ENCODE results near the gene CDK5RAP1. TPM values are rescaled to one million over a fixed set of nuclear protein-coding genes. Genes with fewer than 3 reads are reported as not detected.

CDK5RAP1 gene
- total RNA-seq, 4 donors from 2014 or later = 22.3 to 33.3 (median 25.4) TPM

GRCh38 chr20:33407251-33407650, 5.9 kb upstream of the CDK5RAP1 start:
- WGBS, 2 donors = 83 to 93% methylated on average over 1 of the region's 1 CpG

GRCh38 chr20:33404281-33404680, 3.0 kb upstream of the CDK5RAP1 start:
- DNase-seq (ENCODE audit: low spot score in 2 of 2) = no peak
- H3K4me3 ChIP-seq (ENCODE audit: low read depth, poor library complexity, severe bottlenecking) = no peak overlapping the region
- TF ChIP-seq POLR2A (IDR thresholded peaks at IDR 0.05) (no peak), CTCF (IDR thresholded peaks at IDR 0.05) (no peak)
- WGBS, 2 donors = 51 to 65% methylated on average over 2 of the region's 2 CpGs
- intact Hi-C loops (cut with DNase I; ENCODE audit: low total_unique reads) = no loop called here

More at GRCh38 chr20:33407251-33407650, 5.9 kb upstream of the CDK5RAP1 start:
- no peak for TF ChIP-seq POLR2A (IDR thresholded peaks at IDR 0.05)
- TF ChIP-seq CTCF (IDR thresholded peaks at IDR 0.05) = no peak
- no peak overlapping the region for H3K4me3 ChIP-seq (ENCODE audit: low read depth, poor library complexity, severe bottlenecking)
- intact Hi-C loops (cut with DNase I; ENCODE audit: low total_unique reads) = no loop called here
- no peak for DNase-seq (ENCODE audit: low spot score in 2 of 2)

GRCh38 chr20:33401921-33402369, 626 bp upstream of the CDK5RAP1 start:
- TF ChIP-seq POLR2A (IDR thresholded peaks at IDR 0.05) (no peak), CTCF (IDR thresholded peaks at IDR 0.05) (no peak)
- no peak for DNase-seq (ENCODE audit: low spot score in 2 of 2)

DNA sequence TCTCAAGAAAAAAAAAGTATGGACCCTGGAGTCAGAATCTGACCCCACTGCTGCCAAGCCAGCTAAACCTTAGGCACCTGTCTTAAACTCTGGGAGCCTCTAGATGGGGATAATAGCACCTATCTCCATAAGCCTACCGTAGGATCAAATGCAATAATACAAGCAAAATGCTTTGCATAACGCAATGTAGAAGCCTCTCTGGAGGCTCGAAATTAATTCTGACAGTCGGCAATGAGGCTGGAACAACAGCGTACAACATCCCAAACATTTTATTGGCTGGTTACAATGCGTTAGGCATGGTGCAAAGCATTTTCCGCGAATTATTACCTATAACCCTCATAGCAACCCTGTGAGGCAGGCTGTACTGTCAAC, 521 bp downstream of the CDK5RAP1 start:
- intact Hi-C loops (cut with DNase I; ENCODE audit: low total_unique reads) = no loop called here
- TF ChIP-seq CTCF (IDR thresholded peaks at IDR 0.05) (no peak), POLR2A (IDR thresholded peaks at IDR 0.05) (no peak)
- no peak for DNase-seq (ENCODE audit: low spot score in 2 of 2)
- 0 to 1% methylated on average over 8 of the region's 8 CpGs for WGBS, 2 donors
- peak overlapping the region; percentile 89 for H3K4me3 ChIP-seq (ENCODE audit: low read depth, poor library complexity, severe bottlenecking)

More at GRCh38 chr20:33401921-33402369, 626 bp upstream of the CDK5RAP1 start:
- H3K4me3 ChIP-seq (ENCODE audit: low read depth, poor library complexity, severe bottlenecking) = peak overlapping the region; percentile 89
- intact Hi-C loops (cut with DNase I; ENCODE audit: low total_unique reads) = no loop called here
- WGBS, 2 donors = 41 to 43% methylated on average over 8 of the region's 8 CpGs

DNA sequence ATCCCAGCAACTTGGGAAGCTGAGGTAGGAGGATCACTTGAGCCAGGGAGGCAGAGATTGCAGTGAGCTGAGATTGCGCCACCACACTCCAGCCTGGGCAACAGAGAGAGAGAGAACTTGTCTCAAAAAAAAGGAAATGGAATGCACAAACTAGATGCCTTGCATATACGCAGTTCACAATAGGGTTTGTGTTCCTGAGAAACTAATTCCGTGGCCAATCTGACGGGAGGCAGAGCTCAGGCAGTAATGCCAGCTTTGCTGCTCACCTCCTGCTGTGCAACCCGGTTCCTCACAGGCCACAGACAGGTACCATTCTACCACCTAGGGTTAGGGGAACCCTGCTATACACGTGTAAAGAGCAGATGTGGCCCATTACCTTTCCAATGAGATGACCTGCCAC, 1.4 kb downstream of the CDK5RAP1 start:
- TF ChIP-seq CTCF (IDR thresholded peaks at IDR 0.05) (no peak), POLR2A (IDR thresholded peaks at IDR 0.05) (no peak)
- no peak overlapping the region for H3K4me3 ChIP-seq (ENCODE audit: low read depth, poor library complexity, severe bottlenecking)
- DNase-seq (ENCODE audit: low spot score in 2 of 2) = no peak
- intact Hi-C loops (cut with DNase I; ENCODE audit: low total_unique reads) = no loop called here
- 58 to 61% methylated on average over 6 of the region's 6 CpGs for WGBS, 2 donors

DNA sequence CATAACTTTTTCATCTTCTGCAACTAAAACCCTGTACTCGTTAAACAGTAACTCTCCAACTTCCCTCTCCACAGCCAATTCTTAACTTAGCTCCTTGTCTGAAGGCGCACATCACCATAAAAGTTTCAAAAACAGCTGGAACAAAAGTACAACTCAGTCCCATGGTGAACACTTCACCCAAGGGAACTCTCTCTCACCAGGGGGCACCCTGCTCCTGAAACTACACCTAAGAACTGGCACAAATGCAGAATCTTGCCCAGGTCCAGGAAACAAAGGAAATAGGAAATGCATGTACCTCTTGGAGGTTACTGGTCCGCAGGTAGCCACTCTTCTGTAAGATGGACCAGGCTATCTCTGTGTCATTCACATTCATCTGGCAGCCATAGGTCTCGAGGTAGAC, 6.6 kb downstream of the CDK5RAP1 start:
- WGBS, 2 donors = 85 to 95% methylated on average over 4 of the region's 4 CpGs
- no peak for DNase-seq (ENCODE audit: low spot score in 2 of 2)
- TF ChIP-seq CTCF (IDR thresholded peaks at IDR 0.05) = no peak
- no peak for TF ChIP-seq POLR2A (IDR thresholded peaks at IDR 0.05)
- intact Hi-C loops (cut with DNase I; ENCODE audit: low total_unique reads) = no loop called here
- no peak overlapping the region for H3K4me3 ChIP-seq (ENCODE audit: low read depth, poor library complexity, severe bottlenecking)
